HG03469 (cell line): Measurements from ENCODE around the gene FAM90A1.
"Not testable (repeated sequence)": the region's sequence is repeated elsewhere in the genome, so short reads cannot be mapped to it uniquely, and the experiment has no call there.

Experiments used
- ATAC-seq: cut with Tn5 transposase; IDR thresholded peaks from one replicate; pipeline ENCODE4 v1.9.1; 2021; ENCODE audit warnings: mild to moderate bottlenecking, moderate library complexity, moderate number of reproducible peaks; ENCODE audit not compliant: unreplicated experiment

The FAM90A1 gene

DNA sequence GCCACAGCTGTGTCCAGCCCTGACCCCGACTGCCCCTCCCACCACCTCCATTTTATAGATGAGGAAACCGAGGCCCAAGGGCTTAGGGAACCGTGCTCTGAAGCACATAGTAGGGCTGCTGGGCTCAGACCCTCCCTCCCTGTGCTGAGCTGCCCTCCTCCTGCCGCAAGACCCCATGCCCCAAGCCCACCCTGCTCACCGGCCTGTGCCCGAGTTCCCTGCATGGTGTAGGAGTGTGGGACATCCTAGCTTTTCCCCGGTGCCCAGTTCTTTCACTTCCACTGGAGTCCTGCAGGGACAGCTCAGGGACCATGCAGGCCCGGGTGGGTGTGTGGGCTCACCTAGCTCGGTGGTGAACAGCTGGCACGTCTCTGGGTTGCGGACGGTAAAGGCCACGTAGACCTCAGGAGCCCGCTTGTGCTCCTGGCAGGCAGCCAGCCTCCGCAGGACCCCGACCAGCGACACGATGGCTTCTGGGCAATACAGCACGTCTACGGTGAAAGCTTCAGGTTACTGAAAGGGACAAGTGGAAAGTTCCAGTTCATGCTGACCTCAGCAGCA is 6.6 kb upstream of the FAM90A1 start:
- not testable (repeated sequence) for ATAC-seq

- ATAC-seq = not testable (repeated sequence)
Measured at GRCh38 chr12:8233300-8233855, 6.0 kb upstream of the FAM90A1 start.

GRCh38 chr12:8231666-8232608 is 4.5 kb upstream of the FAM90A1 start:
- ATAC-seq = not testable (repeated sequence)

DNA sequence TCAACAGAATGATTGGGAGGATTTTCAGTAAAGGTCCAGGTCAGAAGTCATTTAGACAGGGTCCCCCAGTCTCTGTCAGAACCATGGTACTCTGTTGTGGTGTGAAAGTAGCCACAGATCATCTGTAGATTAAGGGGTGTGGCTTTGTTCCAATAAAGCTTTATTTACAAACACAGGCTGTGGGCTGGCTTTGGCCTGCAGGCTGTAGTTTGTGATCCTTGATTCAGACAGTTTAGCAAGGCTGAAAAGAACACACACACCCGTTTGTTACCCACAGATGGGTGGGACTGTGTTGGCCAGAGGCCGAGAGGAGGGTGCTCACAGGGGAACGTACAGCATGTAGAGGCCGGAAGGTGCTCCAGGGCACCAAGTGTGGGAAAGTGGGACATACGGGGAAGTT is 3.6 kb upstream of the FAM90A1 start:
- not testable (repeated sequence) for ATAC-seq

- ATAC-seq = not testable (repeated sequence)
Measured at GRCh38 chr12:8229486-8229885, 2.1 kb upstream of the FAM90A1 start.

GRCh38 chr12:8228607-8229006 is 1.2 kb upstream of the FAM90A1 start:
- not testable (repeated sequence) for ATAC-seq

DNA sequence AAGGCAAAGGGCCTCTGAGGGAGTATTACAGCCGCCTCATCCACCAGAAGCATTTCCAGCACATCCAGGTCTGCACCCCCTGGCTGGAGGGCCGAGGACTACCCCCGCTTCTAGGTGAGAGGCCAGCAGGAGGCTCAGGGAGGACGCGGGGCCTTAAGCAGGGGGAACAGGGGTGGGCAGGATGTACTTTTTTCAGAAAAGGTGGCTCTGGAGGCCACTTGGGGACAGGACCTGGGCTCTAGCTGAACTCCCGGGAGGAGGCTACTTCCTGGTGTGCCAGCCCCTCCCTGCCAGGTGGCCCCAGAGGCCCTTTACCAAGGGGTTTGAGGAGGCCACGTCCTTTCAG is 287 bp upstream of the FAM90A1 start:
- ATAC-seq = not testable (repeated sequence)

GRCh38 chr12:8226355-8226754 is 1.1 kb downstream of the FAM90A1 start:
- ATAC-seq = no peak

GRCh38 chr12:8224782-8225181 is 2.6 kb downstream of the FAM90A1 start:
- ATAC-seq = not testable (repeated sequence)

DNA sequence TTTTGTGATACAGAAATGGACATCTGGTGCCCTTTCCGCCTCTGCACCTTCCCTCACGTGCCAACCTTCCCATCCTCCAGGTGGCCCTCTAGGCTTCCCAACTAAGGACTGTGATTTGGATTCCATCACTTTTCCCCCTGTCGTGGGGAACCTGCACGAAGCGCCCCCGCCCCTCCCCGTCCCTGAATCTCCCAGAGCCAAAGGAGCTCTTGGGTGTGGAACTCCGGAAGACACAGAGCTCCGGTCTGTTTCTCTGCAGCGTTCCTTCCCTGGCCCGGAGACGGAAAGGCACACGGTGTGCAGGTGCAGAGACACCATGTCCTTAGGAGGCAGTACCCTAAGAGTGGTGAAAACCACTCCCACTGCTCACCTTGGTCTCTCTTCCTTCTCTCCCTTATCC is 3.8 kb downstream of the FAM90A1 start:
- ATAC-seq = not testable (repeated sequence)

GRCh38 chr12:8222303-8222702 is 5.1 kb downstream of the FAM90A1 start:
- ATAC-seq = not testable (repeated sequence)

- ATAC-seq = not testable (repeated sequence)
Measured at GRCh38 chr12:8221844-8222243, 5.6 kb downstream of the FAM90A1 start.

DNA sequence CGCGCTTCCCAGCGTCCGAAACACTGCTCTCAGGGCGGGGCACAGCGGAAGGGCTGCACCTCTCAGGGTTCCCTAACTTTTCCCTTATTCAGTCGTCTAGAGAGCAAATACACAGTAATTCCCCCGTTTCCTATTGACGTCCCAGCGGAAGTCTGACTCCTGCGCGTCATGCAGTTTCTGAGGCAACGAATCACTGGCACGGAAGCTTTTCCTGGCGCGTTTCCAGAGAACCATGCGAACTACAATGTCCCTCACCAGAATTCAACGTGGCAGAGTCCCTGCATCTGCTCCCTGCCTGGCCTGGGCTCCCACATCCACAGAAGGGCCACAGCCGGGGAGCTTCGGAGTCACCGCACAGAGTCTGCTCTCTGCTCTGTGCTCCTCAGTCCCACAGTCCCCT is 6.0 kb downstream of the FAM90A1 start:
- not testable (repeated sequence) for ATAC-seq

GRCh38 chr12:8218711-8219382 is 8.6 kb downstream of the FAM90A1 start:
- not testable (repeated sequence) for ATAC-seq

- ATAC-seq = not testable (repeated sequence)
Measured at GRCh38 chr12:8197685-8198308, 29.6 kb downstream of the FAM90A1 start.

GRCh38 chr12:8188088-8188487 is 39.3 kb downstream of the FAM90A1 start:
- not testable (repeated sequence) for ATAC-seq

GRCh38 chr12:8184206-8184605 is 43.2 kb downstream of the FAM90A1 start:
- not testable (repeated sequence) for ATAC-seq

- not testable (repeated sequence) for ATAC-seq
Measured at GRCh38 chr12:8183346-8183745, 44.1 kb downstream of the FAM90A1 start.

DNA sequence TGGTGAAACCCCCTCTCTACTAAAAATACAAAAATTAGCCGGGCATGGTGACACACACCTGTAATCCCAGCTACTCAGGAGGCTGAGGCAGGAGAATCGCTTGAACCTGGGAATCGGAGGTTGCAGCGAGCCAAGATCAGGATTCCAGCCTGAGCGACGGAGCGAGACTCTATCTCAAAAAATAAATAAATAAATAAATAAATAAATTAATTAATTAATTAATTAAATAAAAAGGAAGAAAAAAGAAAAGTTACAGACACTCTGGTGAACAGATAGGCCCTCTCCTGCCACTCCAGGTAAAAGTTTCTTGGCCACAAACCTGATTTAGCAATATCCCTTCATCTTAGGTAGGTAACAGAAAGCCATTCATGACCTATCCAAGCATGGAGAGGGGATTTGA is 44.5 kb downstream of the FAM90A1 start:
- ATAC-seq = not testable (repeated sequence)

GRCh38 chr12:8181271-8181670 is 46.1 kb downstream of the FAM90A1 start:
- ATAC-seq = not testable (repeated sequence)
